Muscle of back (tissue), 11 donors: ENCODE results near the gene DOK4. TPM values are rescaled to one million over a fixed set of nuclear protein-coding genes. Genes with fewer than 3 reads are reported as not detected.
"Not testable (repeated sequence)": the region's sequence is repeated elsewhere in the genome, so short reads cannot be mapped to it uniquely, and the experiment has no call there.

Experiments
- DNase-seq, 3 donors: peaks; one replicate each; pipeline versions ENCODE4 v3.0.0 to v3.0.0-alpha.2; 2013
- polyA plus RNA-seq, 10 donors: library from polyadenylated mRNA; unstranded; fragments of 120-200 nt; gene quantifications; one replicate each; pipeline ENCODE4 v1.2.1, GENCODE V29; 2013; ENCODE audit not compliant: insufficient read length in 10 of 10

Gene DOK4
- polyA plus RNA-seq, 10 donors = 7.3 to 16.7 (median 9.3) TPM

DNA sequence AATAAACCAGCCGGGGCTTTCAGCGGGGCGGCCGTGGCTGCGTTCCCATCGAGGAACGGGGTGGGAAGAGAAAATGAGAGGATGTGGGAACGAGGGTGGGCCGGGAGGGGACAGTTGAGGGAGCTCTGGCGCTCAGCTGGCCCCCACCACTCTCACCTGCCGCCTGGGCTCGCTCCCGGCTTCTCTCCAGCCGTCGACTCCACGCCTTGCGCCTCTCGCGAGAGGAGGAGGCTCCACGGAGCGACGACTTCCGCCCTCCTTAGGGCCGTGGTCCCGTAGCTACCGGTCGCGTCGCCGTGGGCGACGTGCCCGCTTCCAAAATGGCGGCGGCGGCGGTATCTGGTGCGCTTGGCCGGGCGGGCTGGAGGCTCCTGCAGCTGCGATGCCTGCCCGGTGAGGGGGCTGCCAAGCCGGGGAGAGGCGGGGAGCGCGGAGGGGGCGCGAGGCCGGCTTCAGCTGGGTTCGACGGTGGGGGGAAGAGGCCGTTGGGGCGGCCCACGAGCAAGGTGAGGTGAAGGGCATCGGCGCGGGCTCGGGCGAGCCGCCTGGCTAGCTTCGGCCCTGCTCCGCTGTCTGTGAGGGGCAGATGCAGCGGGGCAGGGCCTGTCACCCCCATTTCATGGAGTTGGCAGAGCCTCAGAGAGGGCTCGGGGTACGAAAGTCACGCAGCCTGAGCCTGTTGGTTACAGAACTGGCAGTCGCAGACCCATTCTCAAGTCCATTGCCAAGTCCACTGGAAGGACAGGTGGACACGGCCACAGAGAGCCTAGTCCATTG lies 38.9 kb downstream of the DOK4 start, which contains the start of the genes CIAPIN1 and COQ9:
CIAPIN1 (minus strand) TSS at position 200 of the 777 bp plus-strand sequence. CDS start 6,457 bp downstream, outside the sequence.
COQ9 (plus strand) TSS at position 294 of the 777 bp plus-strand sequence; CDS start at position 321, 27 bp downstream.
- peak; percentile 93 to 97 (median 97) for DNase-seq

DNA sequence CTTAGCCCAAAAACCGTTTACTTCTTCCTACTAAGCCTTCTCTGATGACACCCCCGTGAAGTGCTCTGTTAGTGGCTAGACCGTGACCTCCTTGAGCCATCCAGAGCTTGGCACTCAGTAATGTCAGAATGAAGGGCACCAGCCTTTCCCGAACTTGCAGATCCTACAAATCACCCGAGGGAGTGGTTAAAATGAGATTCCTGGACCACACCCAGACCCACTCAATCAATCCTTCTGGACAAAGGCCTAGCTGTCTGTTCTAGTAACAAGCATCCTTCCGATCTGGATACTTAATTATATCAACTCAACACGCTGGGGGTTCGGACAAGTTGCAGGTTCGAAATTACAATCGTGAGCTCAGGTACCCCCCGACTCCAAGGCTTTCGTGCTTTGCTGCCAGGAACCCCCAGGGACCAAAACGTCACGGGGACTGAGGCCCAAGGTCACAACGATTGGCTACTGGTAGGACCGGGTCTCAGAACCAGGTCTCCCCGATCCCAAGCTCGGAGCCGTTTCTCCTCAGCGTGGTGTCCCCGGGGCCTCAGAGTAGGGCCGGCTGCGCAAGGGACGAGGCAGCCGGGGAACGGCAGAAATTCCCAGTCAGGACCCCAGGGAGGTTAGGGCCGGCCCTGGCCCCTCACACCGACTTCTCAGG lies 39.6 kb downstream of the DOK4 start:
- DNase-seq = peak in 2 of 3 donors; percentile 13 to 40

DNA sequence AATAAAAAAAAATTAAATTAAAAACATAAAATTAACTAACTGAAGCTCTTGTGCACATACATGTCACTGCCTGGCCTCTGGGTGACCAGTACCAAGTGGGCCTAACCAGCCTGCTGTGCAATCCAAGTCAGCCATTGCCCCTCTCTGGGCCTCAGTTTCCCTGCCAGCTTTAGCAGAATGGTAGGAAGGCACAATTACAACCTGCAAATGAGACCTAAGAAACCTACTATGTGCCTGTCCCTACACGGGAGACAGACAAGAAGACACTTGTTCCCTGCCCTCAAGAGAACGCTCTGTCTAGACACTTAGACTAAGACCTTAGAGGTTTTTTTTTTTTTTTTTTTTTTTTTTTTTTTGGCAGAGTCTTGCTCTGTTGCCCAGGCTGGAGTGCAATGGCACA lies 40.8 kb downstream of the DOK4 start:
- no peak for DNase-seq

DNA sequence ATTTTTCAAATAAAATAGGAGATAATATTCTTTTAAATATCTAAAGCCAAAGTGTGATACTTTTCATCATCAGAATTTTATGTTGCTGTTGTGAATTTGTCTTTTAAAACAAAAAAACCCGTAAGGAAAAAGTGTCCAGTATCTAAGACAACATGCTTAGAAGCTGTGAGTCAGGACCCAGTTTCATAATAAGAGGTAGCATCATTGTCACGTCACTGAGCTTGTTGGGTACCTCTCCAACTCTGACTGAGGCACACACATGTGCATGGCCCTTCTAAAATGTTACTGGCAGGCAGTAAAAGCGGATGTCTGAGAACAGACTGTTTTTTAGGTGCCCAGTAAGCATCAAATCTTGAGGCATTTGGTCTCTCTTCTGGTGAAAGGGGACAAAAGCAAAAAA lies 41.6 kb downstream of the DOK4 start:
- no peak for DNase-seq

DNA sequence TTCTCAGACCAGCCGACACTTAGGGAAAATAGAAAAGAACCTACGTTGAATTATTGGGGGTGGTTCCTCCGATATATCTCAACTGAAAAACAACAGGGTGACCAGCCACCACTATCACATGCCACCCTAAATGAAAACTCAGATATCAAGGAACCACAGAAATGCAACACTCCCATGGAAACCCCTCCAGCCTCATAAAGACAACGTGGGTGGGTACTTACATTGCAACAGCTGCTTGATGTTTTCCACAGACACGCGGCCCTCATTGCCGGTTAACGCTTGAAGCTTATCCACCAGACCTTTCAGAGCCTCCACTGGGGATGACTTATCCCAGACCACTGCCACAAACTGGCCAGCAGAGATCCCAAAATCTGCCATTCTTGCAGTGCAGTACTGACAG lies 45.7 kb downstream of the DOK4 start:
- not testable (repeated sequence) for DNase-seq

DNA sequence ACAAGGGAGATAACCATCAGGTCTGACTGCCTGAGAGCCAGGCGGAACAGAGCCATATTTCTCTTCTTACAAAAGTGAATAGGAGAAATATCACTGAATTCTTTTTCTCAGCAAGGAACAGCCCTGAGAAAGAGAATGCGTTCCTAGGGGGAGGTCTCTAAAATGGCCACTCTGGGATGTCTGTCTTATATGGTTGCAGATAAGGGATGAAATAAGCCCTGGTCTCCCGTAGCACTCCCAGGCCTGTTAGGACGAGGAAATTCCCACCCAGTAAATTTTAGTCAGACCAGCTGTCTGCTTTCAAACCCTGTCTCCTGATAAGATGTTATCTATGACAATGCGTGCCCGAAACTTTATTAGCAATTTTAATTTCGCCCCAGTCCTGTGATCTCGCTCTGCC lies 46.3 kb downstream of the DOK4 start:
- not testable (repeated sequence) for DNase-seq

DNA sequence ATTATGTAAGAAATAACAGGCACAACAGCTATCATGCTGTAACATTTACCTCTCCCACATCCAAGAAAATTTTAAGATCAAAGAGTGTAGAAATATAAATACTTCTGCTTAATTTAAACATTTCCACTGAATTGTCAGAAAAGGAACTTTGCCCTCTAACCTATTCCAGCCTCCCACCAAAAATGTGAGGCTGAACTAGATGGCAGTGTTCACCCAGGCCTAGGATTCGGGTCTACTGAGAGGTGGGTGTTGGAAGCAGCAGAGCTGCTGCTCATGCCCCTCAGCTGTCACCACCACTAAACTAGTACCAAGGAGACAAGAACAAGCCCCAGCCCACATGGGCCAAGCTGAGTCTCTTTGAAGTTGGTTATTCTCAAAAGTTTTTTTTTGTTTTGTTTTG lies 50.5 kb downstream of the DOK4 start:
- no peak for DNase-seq

DNA sequence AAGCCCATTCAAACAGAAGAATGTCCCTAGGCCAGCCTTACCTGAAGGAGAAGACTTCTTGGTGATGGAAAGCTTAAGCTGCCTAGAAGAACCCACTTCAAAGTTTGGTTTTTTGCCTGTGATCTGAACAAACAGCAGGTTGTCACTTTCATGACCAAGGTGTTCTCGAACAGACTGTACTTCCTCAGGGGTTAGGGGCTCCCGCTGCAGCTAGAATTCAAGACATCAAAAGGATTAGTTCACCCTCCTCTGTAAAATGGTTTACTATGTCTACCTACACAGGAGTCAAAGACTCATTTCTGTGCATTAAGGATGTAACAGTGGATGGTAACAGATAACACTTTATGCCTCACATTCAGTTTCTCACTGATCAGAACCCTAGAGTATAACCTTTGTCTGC lies 52.3 kb downstream of the DOK4 start:
- no peak for DNase-seq

DNA sequence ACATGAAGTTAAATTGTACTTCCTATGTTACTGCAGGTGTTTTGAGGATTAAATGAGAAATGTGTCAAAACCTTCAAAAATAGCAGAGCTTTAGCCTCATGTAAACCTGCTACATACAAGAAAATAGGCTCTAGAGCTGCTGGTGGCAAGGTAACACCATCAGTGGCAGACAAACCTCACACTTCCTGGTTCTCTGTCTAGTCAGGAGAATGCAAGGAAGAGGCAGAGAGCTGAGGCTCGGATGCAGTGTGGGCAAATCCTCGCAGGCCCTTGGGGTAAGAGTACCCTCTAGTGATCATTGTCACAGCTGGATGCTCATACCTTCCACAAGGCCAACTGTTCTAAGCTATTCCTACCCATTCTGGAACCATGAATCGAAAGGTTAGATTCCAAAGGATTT lies 53.3 kb downstream of the DOK4 start:
- no peak for DNase-seq

DNA sequence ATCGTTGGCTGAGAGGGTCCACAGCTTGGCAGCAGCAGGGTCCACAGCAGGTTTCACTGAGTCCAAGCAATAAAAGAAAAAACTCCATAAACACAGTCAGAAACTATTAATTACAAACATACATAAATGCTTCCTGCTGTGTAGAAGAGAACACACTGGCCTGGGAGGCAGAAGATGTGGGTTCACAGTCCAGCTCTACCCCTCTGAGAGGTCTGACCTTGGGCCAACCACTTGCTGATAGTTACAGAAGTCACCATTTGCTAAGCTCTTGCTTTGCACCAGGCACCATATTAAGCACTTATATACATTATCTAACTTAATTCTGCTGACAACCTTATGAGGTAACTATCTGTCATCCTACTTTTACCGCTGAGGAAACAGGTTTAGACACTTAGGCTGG lies 53.8 kb downstream of the DOK4 start:
- DNase-seq = no peak

DNA sequence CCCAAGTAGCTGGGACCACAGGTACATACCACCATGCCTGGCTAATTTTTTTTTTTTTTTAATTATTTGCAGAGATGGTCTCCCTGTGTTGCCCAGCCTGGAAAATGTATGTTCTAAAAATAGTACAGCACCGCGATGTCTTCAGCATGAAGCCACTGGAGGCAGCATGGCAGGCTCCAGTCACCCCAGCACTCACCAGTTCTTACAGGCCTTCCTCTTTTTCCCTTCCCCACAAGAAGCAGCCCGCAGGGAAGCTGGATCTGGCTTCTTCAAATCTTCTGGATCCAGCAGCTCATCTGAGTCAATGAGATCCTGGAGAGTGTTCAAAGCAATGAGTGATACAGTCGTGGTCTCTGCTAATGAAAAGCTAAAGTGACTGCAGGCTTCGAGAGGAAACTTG lies 55.3 kb downstream of the DOK4 start:
- DNase-seq = no peak

DNA sequence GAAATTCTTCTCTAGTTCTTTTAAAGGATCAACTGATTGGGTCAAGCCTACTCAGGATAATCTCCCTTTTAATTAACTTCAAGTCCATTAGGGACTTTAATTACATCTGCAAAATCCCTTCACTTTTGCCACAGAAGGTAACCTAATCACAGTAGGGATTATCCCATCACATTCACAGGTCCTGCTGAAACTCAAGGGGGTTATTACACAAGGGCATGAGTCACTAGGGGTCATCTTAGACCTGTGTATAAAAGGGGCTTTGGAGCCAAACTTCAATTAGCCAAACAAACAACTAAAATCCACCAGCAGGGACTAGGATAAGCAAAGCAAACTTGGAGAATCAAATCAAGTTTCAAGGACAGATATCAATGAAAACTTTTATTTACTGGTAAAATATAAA lies 58.5 kb downstream of the DOK4 start:
- no peak for DNase-seq

DNA sequence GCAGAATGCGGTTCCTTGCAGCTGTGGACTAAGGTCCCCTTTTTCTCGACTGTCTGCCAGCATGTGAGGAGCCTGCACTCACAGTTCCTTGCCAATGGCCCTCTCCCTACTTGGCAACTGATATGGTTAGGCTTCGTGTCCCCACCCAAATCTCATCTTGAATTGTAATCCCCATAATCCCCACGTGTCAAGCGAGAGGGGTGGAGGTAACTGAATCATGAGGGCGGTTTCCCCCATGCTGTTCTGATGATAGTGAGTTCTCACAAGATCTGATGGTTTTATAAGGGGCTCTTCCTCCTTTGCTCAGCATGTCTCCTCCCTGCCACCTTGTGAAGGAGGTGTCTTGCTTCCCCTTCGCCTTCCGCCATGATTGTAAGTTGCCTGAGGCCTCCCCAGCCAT lies 59.0 kb downstream of the DOK4 start:
- no peak for DNase-seq

DNA sequence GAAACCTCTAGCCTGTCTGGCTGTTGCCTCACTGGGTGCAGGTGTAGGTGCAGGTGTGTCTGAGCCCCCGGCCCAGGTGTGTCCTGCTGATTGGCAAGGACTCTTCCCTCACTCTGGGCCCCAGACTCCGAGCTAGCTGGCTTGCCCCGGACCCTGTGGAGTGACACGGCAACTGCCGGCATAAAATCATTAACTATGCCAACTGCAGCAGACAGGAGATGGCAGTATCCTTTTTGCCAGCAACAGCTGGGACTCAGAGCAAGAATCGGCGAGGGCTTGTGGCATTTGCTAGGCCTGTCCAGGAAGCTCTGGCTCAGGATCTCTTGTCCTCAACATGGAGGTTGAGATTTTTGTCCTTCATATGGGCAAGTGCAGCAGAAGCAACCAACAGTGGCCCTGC lies 59.9 kb downstream of the DOK4 start:
- peak in 2 of 3 donors; percentile 33 to 44 for DNase-seq

DNA sequence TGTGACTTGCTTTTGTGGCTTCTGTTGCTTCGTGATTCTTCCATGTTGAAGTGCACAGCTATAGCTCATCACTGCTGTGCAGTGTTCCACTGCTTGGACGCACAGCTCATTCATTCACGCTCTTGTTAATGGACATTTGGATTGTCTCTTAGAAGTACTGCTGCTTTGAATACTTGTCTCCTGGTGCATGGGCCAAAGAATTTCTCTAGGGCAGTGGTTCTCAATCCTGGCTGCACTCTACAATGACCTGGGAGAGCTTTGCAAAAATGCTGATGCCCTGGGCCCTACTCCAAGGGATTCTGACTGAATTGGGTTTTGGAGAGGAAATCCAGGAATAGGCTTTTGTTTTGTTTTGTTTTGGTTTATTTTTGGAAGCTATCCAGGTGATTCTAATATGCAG lies 61.7 kb downstream of the DOK4 start:
- DNase-seq = no peak

DNA sequence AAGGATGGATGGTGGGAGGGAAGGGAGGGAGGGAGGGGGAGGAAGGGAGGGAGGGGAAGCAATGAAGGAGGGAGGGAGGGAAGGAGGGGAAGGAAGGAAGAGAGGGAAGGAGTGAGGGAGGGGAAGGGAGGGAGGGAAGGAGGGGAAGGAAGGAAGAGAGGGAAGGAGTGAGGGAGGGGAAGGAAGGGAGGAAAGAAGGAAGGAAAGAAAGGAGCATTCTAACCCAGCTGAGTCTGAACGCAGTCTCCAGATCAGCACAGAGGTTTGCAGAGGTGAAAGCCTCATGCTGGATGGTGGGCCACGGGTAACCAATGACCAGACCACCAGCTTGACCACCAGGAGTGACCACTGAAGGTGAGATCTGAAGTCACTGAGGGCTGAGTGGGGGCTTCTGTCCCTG lies 63.1 kb downstream of the DOK4 start:
- DNase-seq = no peak

DNA sequence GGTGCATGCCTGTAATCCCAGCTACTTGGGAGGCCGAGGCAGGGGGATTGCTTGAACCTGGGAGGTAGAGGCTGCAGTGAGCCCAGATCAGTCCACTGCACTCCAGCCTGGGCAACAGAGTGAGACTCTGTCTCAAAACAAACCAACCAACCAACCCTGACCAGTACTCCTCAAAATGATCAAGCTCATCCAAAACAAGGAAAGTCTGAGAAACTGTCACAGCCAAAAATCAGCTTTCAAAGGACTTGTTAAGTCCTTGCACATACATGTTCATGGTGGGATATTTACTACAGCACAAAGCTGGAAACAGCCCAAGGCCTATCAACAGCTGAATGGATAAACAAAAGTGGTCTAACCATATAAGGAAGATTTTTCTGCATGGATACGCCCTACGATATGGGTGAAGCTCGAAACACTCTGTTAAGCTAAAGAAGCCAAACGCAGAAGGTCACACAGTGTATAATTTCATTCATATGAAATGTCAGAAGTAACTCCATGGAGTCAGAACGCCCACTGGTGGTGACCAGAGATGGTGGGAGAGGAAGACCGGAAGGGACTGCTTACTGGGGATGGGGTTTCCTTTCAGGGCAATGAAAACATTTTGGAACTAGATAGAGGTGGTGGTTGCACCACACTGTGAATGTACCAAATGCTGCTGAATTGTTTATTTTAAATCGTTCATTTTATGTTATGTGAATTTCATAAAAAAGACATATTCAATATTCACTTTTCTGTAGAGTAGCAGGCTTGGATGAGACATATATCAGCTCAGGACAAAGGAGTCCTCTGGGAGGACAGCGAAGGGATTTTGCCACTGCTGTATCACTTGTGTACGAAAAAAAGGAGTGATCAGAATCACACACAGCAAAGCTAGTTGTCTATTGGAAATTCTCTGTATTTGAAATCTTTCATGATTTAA lies 64.0 kb downstream of the DOK4 start:
- DNase-seq = peak; percentile 59 to 88 (median 78)

Other genes with a start within 250 kb of the DOK4 start
- 10 to 100 TPM; 42.6 to 56.7 (median 48.7) TPM for gene ARL2BP, start 241.2 kb downstream of the DOK4 start, polyA plus RNA-seq
- 1 to 10 TPM in 8 of 10 donors, under 1 TPM in 2; 0.55 to 2.4 (median 1.2) TPM for gene PLLP, start 201.8 kb downstream of the DOK4 start, polyA plus RNA-seq
- gene CCL22, start 127.7 kb downstream of the DOK4 start, polyA plus RNA-seq = under 1 TPM in 9 of 10 donors, not detected in 1; 0.07 to 0.33 (median 0.11) TPM
- gene CX3CL1, start 114.0 kb downstream of the DOK4 start, polyA plus RNA-seq = 1 to 10 TPM; 2.7 to 7.5 (median 4.7) TPM
- gene CCL17, start 81.7 kb downstream of the DOK4 start, polyA plus RNA-seq = not detected
- 10 to 100 TPM; 48.7 to 67.3 (median 57.0) TPM for gene CIAPIN1, start 39.1 kb downstream of the DOK4 start, polyA plus RNA-seq
- gene COQ9, start 39.0 kb downstream of the DOK4 start, polyA plus RNA-seq = 10 to 100 TPM; 51.2 to 78.0 (median 61.3) TPM
- gene POLR2C, start 23.8 kb downstream of the DOK4 start, polyA plus RNA-seq = 10 to 100 TPM; 41.6 to 53.7 (median 47.0) TPM
- 10 to 100 TPM in 7 of 10 donors, 1 to 10 TPM in 3; 8.0 to 21.6 (median 12.2) TPM for gene CCDC102A, start 50.1 kb upstream of the DOK4 start, polyA plus RNA-seq
- 1 to 10 TPM in 9 of 10 donors, under 1 TPM in 1; 0.74 to 1.7 (median 1.5) TPM for gene ADGRG5, start 56.1 kb upstream of the DOK4 start, polyA plus RNA-seq
- gene ADGRG1, start 142.1 kb upstream of the DOK4 start, polyA plus RNA-seq = 10 to 100 TPM in 2 of 10 donors, 1 to 10 TPM in 8; 4.4 to 19.3 (median 6.1) TPM
- under 1 TPM; 0.08 to 0.56 (median 0.19) TPM for gene ADGRG3, start 181.8 kb upstream of the DOK4 start, polyA plus RNA-seq
- gene DRC7, start 208.3 kb upstream of the DOK4 start, polyA plus RNA-seq = under 1 TPM in 4 of 10 donors, not detected in 6; 0.07 to 0.23 (median 0.15) TPM
- gene KATNB1, start 249.3 kb upstream of the DOK4 start, polyA plus RNA-seq = 10 to 100 TPM; 22.5 to 46.2 (median 36.3) TPM